Fibroblast of the aortic adventitia (primary cell): Measurements from ENCODE around the gene MTHFD1. TPM values are rescaled to one million over a fixed set of nuclear protein-coding genes. Genes with fewer than 3 reads are reported as not detected.

Experiments
- DNase-seq: peaks from one replicate; pipeline ENCODE4 v3.0.0-alpha.2; 2010; ENCODE audit warnings: low read depth
- H3K4me3 ChIP-seq: 2 replicates; pipeline ENCODE4 v1.5.1; 2011; ENCODE audit warnings: low read depth, mild to moderate bottlenecking, control low read depth, low read length, moderate library complexity
- CTCF ChIP-seq: IDR thresholded peaks from 2 replicates; pipeline ENCODE4 v1.5.1; 2011; ENCODE audit warnings: mild to moderate bottlenecking, low read length, control low read depth, inconsistent platforms; ENCODE audit not compliant: insufficient read depth
- total RNA-seq: library from RNA; depleted of rRNA; stranded (reverse); fragments of >200 nt; gene quantifications from 2 replicates; pipeline ENCODE4 v1.2.3, GENCODE V29; 2012; ENCODE audit warnings: low replicate concordance

Gene MTHFD1
- total RNA-seq: 12.2 and 73.1 TPM in 2 replicates

GRCh38 chr14:64387782-64388532 is at the start of gene MTHFD1:
TSS of gene MTHFD1 (plus strand) at chr14:64388353. CDS start at chr14:64388428, 75 bp downstream.
- DNase-seq: peak; percentile 100
- no peak for TF ChIP-seq CTCF
- peak within 1 kb of the TSS; percentile 71 for H3K4me3 ChIP-seq

GRCh38 chr14:64338616-64339316 is 49.4 kb upstream of the MTHFD1 start:
- peak overlapping the region; percentile 80 for H3K4me3 ChIP-seq
- TF ChIP-seq CTCF: no peak
- peak; percentile 96 for DNase-seq

GRCh38 chr14:64340560-64341196 is 47.5 kb upstream of the MTHFD1 start:
- H3K4me3 ChIP-seq: no peak overlapping the region
- DNase-seq: no peak
- TF ChIP-seq CTCF: no peak

- DNase-seq: no peak
- TF ChIP-seq CTCF: no peak
- no peak overlapping the region for H3K4me3 ChIP-seq
Observed at GRCh38 chr14:64347748-64348147, 40.4 kb upstream of the MTHFD1 start.

GRCh38 chr14:64349741-64350490 is 38.2 kb upstream of the MTHFD1 start:
- no peak for TF ChIP-seq CTCF
- H3K4me3 ChIP-seq: no peak overlapping the region

GRCh38 chr14:64363265-64363846 is 24.8 kb upstream of the MTHFD1 start:
- no peak overlapping the region for H3K4me3 ChIP-seq
- DNase-seq: peak; percentile 55
- TF ChIP-seq CTCF: no peak

More at GRCh38 chr14:64349741-64350490, 38.2 kb upstream of the MTHFD1 start:
- DNase-seq: no peak
